ENCODE results near the gene CTNNA3.

Gene CTNNA3

GRCh38 chr10:65968437-65968836, 1727.6 kb downstream of the CTNNA3 start:
- Mint-ChIP-seq H3K27ac (no peak overlapping the region), H3K27me3 (no peaks in the 10 kb centered on the region), H3K36me3 (no peaks in the 10 kb centered on the region)

DNA sequence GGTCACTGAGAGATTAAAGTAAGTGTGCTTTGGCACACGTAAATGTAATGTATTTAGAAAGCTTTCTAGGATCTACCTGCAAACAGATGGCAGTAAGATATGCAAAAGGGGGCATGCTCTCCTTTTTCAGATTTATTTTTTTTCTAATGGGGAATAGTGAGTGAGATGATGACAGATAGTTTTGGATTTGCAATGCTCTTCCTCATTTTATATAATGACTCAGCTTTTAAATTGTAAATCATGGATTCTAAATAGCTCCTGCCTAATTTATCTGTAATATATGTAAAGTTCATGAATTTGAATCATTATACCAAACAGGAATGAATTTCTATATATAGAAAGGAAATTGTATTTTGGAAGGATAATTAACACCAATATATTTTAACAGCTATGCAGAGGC, 1731.8 kb downstream of the CTNNA3 start:
- no peaks in the 10 kb centered on the region for H3K27me3 Mint-ChIP-seq
- no peaks in the 10 kb centered on the region for H3K4me1 Mint-ChIP-seq (ENCODE audit: low read depth)
- no peak overlapping the region for H3K27ac Mint-ChIP-seq
- no peaks in the 10 kb centered on the region for H3K36me3 Mint-ChIP-seq
- H3K4me3 Mint-ChIP-seq, result no peak overlapping the region
- H3K9me3 Mint-ChIP-seq (ENCODE audit: low read depth), result peaks cover 18% of the 10 kb centered on the region

More at GRCh38 chr10:65968437-65968836, 1727.6 kb downstream of the CTNNA3 start:
- Mint-ChIP-seq H3K4me1 (ENCODE audit: low read depth) (no peaks in the 10 kb centered on the region), H3K4me3 (no peak overlapping the region), H3K9me3 (ENCODE audit: low read depth) (no peaks in the 10 kb centered on the region)

- H3K36me3 Mint-ChIP-seq, result no peaks in the 10 kb centered on the region
- H3K4me3 Mint-ChIP-seq, result no peak overlapping the region
- no peaks in the 10 kb centered on the region for H3K4me1 Mint-ChIP-seq (ENCODE audit: low read depth)
- H3K27ac Mint-ChIP-seq, result no peak overlapping the region
- H3K9me3 Mint-ChIP-seq (ENCODE audit: low read depth), result peaks cover 9% of the 10 kb centered on the region
- no peaks in the 10 kb centered on the region for H3K27me3 Mint-ChIP-seq
These were observed 1743.9 kb downstream of the CTNNA3 start for GRCh38 chr10:65952086-65952485.

DNA sequence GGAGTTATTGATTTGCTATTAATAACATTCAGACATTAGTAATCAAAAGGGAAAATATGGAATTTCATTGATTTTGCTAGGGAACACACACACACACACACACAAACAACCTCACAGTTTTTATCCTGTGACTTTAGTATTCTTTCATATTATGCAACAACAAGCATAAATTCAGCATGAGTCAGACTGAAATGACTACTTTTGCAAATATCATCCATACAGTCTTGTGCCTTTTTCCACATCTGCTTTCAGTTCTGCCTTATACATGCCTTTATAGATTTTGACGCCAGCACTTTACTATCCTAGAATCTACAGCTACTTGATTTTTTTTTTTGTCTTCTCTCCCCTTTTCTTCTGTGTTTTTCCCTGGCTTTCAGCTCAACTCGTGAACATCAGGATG, 1745.9 kb downstream of the CTNNA3 start:
- no peak overlapping the region for H3K27ac Mint-ChIP-seq
- H3K27me3 Mint-ChIP-seq, result no peaks in the 10 kb centered on the region
- H3K9me3 Mint-ChIP-seq (ENCODE audit: low read depth), result peaks cover 9% of the 10 kb centered on the region
- H3K4me1 Mint-ChIP-seq (ENCODE audit: low read depth), result no peaks in the 10 kb centered on the region
- no peaks in the 10 kb centered on the region for H3K36me3 Mint-ChIP-seq
- no peak overlapping the region for H3K4me3 Mint-ChIP-seq

GRCh38 chr10:65949526-65949925, 1746.5 kb downstream of the CTNNA3 start:
- no peak overlapping the region for H3K27ac Mint-ChIP-seq
- no peaks in the 10 kb centered on the region for H3K36me3 Mint-ChIP-seq
- H3K9me3 Mint-ChIP-seq (ENCODE audit: low read depth), result peaks cover 9% of the 10 kb centered on the region
- H3K4me3 Mint-ChIP-seq, result no peak overlapping the region
- H3K4me1 Mint-ChIP-seq (ENCODE audit: low read depth), result no peaks in the 10 kb centered on the region
- H3K27me3 Mint-ChIP-seq, result no peaks in the 10 kb centered on the region

DNA sequence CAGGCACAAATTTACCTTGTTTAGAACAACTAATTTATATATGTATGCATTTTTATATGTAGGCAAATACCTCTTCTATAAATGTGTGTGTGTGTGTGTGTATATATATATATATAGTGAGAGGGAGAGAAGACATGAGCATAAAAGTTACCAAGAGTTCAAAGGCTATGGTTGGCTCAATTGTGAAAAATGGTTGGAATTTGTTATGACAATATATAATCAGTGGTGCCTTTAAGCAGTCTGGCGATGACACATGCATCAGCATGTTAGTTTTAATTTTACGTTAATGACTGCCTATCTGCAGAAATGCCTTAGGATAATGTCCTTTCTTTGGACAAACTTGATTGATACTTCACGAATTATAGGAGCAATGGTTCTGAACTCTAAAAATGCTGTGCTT, 1750.9 kb downstream of the CTNNA3 start:
- Mint-ChIP-seq H3K4me3 (no peak overlapping the region), H3K36me3 (no peaks in the 10 kb centered on the region), H3K27me3 (no peaks in the 10 kb centered on the region), H3K4me1 (ENCODE audit: low read depth) (no peaks in the 10 kb centered on the region), H3K27ac (no peak overlapping the region), H3K9me3 (ENCODE audit: low read depth) (no peaks in the 10 kb centered on the region)

DNA sequence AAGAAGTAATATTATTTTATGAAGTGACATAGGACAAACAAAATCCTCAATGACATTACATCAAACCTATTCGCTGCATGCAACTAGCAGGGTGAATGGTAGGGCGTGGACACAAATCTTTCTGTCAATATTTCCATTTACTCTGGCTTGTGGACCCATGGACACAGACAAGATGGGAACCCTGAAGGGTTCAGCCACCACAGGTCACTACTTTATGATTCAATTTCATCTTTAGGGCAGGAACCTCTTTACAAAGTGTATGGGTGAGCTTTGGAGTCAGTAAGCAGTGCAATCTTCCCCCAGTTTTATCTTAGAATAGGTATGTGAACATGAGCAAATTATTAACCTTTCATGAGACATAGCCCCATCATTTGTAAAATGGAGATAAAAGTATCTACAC, 1752.5 kb downstream of the CTNNA3 start:
- Mint-ChIP-seq H3K9me3 (ENCODE audit: low read depth) (no peaks in the 10 kb centered on the region), H3K36me3 (no peaks in the 10 kb centered on the region), H3K27ac (no peak overlapping the region), H3K4me3 (no peak overlapping the region), H3K4me1 (ENCODE audit: low read depth) (no peaks in the 10 kb centered on the region), H3K27me3 (no peaks in the 10 kb centered on the region)

DNA sequence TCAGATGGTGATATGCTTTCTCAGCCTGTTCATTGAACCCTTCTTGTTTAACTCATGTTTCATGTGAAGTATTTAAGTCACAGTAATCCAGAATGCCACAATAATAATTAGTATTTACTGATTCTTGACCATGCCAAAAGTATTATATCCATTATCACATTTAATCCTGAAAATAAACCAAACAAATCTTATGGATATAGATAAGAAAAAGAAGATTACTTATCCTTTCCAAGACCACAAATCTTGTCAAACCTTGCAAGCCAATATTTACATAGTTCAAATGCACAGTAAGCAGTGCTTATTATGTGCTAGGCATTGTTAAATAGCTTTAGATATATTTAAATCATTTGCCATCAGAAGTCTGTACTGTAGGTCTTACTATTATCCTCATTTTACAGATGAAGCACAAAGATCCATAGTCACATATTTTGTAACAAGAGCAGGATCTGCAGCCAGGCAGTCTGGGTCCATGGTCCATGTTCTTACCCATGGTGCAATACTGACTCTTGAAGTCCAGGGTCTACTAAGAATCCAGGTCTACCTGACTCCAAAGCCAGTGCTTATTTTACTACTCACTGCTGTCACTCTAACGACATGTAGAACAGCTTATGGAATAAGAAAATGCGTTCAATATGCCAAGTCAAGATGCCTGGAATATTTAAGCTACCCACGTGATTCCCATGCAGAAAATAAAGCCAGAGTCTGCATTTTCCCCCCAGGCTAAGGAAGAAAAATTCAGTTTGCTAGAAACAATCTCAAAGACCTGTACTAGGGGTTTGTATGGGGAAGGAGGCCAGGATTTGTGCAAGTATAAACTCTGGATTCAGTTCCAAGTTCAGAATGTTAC, 1755.0 kb downstream of the CTNNA3 start:
- Mint-ChIP-seq H3K4me1 (ENCODE audit: low read depth) (no peaks in the 10 kb centered on the region), H3K27me3 (no peaks in the 10 kb centered on the region)

DNA sequence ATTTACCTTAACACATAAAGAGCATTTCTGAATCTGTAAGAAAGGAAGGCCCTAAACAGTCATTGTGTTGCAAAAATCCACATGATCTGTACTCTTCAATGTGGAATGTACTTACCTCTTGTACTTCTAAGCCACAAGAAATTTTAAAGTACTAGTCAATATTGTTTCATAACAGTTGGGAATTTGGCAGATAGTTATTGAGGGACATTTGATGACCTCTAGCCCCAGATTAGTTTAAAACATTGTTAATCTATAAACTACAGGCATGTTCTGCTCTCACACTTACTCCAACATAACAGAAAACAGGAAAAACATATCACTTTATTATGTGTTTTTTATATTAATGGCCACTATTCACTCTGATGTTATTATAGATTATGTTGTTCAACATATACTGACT, 1755.9 kb downstream of the CTNNA3 start:
- peaks cover 5% of the 10 kb centered on the region for H3K9me3 Mint-ChIP-seq (ENCODE audit: low read depth)
- no peaks in the 10 kb centered on the region for H3K36me3 Mint-ChIP-seq
- no peak overlapping the region for H3K27ac Mint-ChIP-seq
- H3K27me3 Mint-ChIP-seq, result no peaks in the 10 kb centered on the region
- no peaks in the 10 kb centered on the region for H3K4me1 Mint-ChIP-seq (ENCODE audit: low read depth)
- no peak overlapping the region for H3K4me3 Mint-ChIP-seq

More for the DNA sequence above, 1755.0 kb downstream of the CTNNA3 start:
- Mint-ChIP-seq H3K36me3 (no peaks in the 10 kb centered on the region), H3K9me3 (ENCODE audit: low read depth) (peaks cover 5% of the 10 kb centered on the region), H3K4me3 (no peak overlapping the region), H3K27ac (no peak overlapping the region)

DNA sequence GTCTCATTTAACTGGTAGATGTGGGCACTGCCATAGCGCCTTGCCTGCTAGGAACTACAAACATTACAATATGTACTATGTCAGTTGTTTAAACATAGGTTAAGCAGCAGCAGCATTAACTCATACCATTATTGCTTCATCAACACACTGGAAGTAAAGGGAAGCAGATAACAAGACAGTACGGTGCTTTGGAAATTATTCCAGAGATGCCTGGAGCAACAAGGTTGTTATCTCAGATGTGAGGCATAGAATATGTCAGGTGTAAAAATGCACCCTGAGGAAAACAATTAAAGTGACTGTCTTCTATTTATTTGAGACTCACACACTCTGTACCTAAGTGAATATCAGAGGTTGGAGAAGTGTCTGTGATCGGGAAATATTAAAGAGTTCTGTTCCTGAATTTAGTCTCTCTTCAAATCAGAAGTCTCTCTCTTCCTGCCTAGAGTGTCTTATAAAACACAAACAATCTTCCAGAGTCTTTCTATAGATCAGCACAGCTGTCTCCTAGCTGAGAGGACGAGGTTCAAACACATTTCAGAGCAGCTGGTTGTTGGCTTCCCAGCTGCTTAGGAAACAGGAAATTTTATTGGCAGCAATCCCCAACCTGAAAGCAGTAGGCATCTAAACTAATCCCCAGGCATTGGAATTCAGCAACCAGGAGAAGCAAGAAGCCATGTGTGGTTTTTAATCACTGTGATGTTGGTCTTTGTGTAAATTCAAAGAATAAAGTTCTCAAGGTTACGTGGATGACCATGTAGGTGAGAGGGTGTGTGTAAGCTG, 1764.5 kb downstream of the CTNNA3 start:
- H3K36me3 Mint-ChIP-seq, result no peaks in the 10 kb centered on the region
- H3K4me1 Mint-ChIP-seq (ENCODE audit: low read depth), result no peaks in the 10 kb centered on the region
- H3K4me3 Mint-ChIP-seq, result no peak overlapping the region
- no peak overlapping the region for H3K27ac Mint-ChIP-seq
- no peaks in the 10 kb centered on the region for H3K27me3 Mint-ChIP-seq
- peaks cover 6% of the 10 kb centered on the region for H3K9me3 Mint-ChIP-seq (ENCODE audit: low read depth)

- H3K36me3 Mint-ChIP-seq, result no peaks in the 10 kb centered on the region
- H3K9me3 Mint-ChIP-seq (ENCODE audit: low read depth), result peaks cover 7% of the 10 kb centered on the region
- no peak overlapping the region for H3K4me3 Mint-ChIP-seq
- no peak overlapping the region for H3K27ac Mint-ChIP-seq
- no peaks in the 10 kb centered on the region for H3K27me3 Mint-ChIP-seq
- H3K4me1 Mint-ChIP-seq (ENCODE audit: low read depth), result no peaks in the 10 kb centered on the region
These were observed 1784.7 kb downstream of the CTNNA3 start for GRCh38 chr10:65911151-65911835.

DNA sequence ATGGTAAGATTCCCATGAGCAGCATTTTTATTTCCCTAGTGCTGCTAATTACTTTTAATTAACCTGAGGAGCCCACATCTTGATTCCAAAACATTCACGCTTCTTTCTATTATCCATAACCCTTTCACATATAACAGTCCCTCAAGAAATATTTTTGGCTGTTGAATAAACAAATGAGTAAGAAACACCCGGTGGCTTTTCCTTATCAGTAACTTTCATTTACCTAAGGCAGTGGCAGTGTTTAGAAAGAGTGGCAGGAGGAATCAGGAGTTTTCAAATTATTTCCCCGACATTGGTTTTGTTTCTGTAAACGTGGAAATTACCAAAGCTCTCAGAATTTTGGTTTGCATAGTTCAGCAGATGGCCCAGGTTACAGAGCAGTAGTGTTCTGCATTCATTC, 1785.8 kb downstream of the CTNNA3 start:
- Mint-ChIP-seq H3K9me3 (ENCODE audit: low read depth) (peaks cover 3% of the 10 kb centered on the region), H3K4me3 (no peak overlapping the region), H3K27ac (no peak overlapping the region), H3K4me1 (ENCODE audit: low read depth) (no peaks in the 10 kb centered on the region), H3K27me3 (no peaks in the 10 kb centered on the region), H3K36me3 (no peaks in the 10 kb centered on the region)

DNA sequence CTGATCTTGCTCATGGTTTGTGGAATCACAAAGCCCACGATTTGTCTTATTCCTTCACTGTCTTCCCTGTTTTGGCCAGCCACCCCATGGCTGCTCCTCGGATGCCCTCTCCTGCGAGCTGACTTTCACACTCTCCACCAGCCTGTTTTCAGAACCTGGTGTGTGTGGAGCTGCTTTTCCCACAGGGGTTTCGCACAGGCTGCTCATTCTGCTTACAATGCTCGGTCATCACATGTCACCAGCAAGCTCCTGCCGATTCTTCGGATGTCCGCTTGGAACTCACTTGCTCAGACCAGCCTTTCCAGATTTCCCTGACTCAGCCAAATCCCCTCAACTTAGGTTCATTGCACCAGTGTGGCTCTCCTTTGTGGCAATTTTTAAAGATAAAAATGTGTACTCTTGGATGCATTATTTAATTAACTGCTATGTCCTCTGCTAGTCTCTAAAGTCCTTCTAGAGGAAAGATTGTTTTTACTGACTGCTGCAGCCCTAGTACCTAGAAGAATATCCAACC, 1788.7 kb downstream of the CTNNA3 start:
- no peaks in the 10 kb centered on the region for H3K4me1 Mint-ChIP-seq (ENCODE audit: low read depth)
- peaks cover 4% of the 10 kb centered on the region for H3K9me3 Mint-ChIP-seq (ENCODE audit: low read depth)
- H3K27me3 Mint-ChIP-seq, result no peaks in the 10 kb centered on the region
- no peaks in the 10 kb centered on the region for H3K36me3 Mint-ChIP-seq
- H3K4me3 Mint-ChIP-seq, result no peak overlapping the region
- H3K27ac Mint-ChIP-seq, result no peak overlapping the region

- Mint-ChIP-seq H3K27me3 (no peaks in the 10 kb centered on the region), H3K4me3 (no peak overlapping the region), H3K9me3 (ENCODE audit: low read depth) (peaks cover 4% of the 10 kb centered on the region), H3K36me3 (no peaks in the 10 kb centered on the region), H3K27ac (no peak overlapping the region), H3K4me1 (ENCODE audit: low read depth) (no peaks in the 10 kb centered on the region)
These were observed 1792.4 kb downstream of the CTNNA3 start for GRCh38 chr10:65903620-65904019.

DNA sequence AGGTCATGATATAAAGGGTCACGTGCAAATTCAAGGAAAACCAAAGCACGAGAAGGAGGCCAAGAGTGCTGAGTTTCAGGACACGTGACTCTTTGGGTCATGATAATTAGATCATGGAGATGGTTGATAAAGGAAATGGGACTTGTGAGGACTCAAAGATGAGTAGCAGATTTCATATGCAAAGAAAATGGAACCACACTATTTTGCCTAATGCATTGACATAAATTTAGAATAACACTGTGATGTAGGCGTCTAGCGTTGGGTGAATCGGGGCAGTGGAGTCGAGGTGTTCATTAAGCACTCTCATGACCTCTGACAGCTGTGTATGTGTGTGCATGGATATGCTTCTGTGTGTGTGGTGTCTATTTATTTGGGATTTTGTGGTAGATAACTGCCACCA, 1795.7 kb downstream of the CTNNA3 start:
- H3K4me1 Mint-ChIP-seq (ENCODE audit: low read depth), result no peaks in the 10 kb centered on the region
- H3K9me3 Mint-ChIP-seq (ENCODE audit: low read depth), result peaks cover 8% of the 10 kb centered on the region
- no peak overlapping the region for H3K4me3 Mint-ChIP-seq
- no peaks in the 10 kb centered on the region for H3K27me3 Mint-ChIP-seq
- no peak overlapping the region for H3K27ac Mint-ChIP-seq
- H3K36me3 Mint-ChIP-seq, result no peaks in the 10 kb centered on the region
